Spinal cord (tissue), 10 donors: ENCODE data around the gene SUSD2. TPM values are rescaled to one million over a fixed set of nuclear protein-coding genes. Genes with fewer than 3 reads are reported as not detected.
"Not testable (repeated sequence)": the region's sequence is repeated elsewhere in the genome, so short reads cannot be mapped to it uniquely, and the experiment has no call there.

Source experiments
- DNase-seq, 6 donors: peaks; one replicate each; pipeline versions ENCODE4 v3.0.0 to v3.0.0-alpha.2; 2013 to 2015; ENCODE audit warnings: low spot score in 6 of 6, low read depth in 4 of 6
- H3K27ac ChIP-seq: one replicate; pipeline ENCODE4 v1.5.1; 2013; ENCODE audit warnings: low read depth, low read length, control low read depth
- H3K27me3 ChIP-seq: one replicate; pipeline ENCODE4 v1.6.1; 2013; ENCODE audit warnings: low read length; ENCODE audit not compliant: control insufficient read depth, insufficient read depth
- H3K36me3 ChIP-seq: one replicate; pipeline ENCODE4 v1.6.1; 2013; ENCODE audit warnings: low read length; ENCODE audit not compliant: control insufficient read depth, insufficient read depth
- H3K4me1 ChIP-seq: one replicate; pipeline ENCODE4 v1.6.1; 2013; ENCODE audit warnings: low read length; ENCODE audit not compliant: control insufficient read depth, insufficient read depth
- H3K4me3 ChIP-seq: one replicate; pipeline ENCODE4 v1.5.1; 2013; ENCODE audit warnings: low read depth, low read length, control low read depth
- H3K9me3 ChIP-seq: one replicate; pipeline ENCODE4 v1.6.1; 2013; ENCODE audit warnings: low read length; ENCODE audit not compliant: control insufficient read depth, insufficient read depth
- whole genome bisulfite sequencing: methylation state at CpG from one replicate; pipeline ENCODE4 v1.1.5; 2013; ENCODE audit warnings: missing lambda C conversion rate; ENCODE audit not compliant: insufficient coverage; 5-methylcytosine and 5-hydroxymethylcytosine counted together
- polyA plus RNA-seq, 2 donors: library from polyadenylated mRNA; unstranded; fragments of 120-200 nt; gene quantifications; one replicate each; pipeline ENCODE4 v1.2.1, GENCODE V29; 2013; ENCODE audit not compliant: insufficient read length in 2 of 2
- total RNA-seq, 2 donors: library from RNA; depleted of rRNA in 1 of 2; stranded (reverse); fragments of 120-200 nt in 1 of 2; fragments of >200 nt in 1 of 2; gene quantifications; one replicate each; pipeline versions ENCODE4 v1.2.3 to v1.2.4, GENCODE V29; 2013 to 2014
- donor health status: healthy.

SUSD2 gene
- total and polyA plus RNA-seq, 4 donors, result 4.9 to 21.4 (median 16.0) TPM

DNA sequence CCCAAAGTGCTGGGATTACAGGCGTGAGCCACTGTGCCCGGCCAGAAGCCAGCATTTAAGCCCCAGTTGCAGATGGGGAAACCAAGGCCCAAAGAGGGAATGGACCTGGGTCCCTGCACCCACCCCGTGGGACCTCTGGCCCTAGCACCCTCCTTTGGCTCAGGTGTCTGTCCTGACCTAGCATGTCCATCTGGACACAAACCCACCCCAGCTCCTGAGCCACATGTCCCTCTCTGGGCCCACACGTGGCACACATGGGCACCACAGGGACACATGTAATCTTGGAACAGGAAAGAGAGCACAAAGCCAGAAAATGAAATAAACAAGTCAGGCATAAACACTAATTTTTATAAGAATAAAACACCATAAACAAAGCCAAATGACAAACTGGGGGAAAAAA lies 54.0 kb downstream of the SUSD2 start:
- H3K36me3 ChIP-seq, result no peaks in the 10 kb centered on the region
- H3K27me3 ChIP-seq, result no peaks in the 10 kb centered on the region
- no peak overlapping the region for H3K4me3 ChIP-seq
- H3K4me1 ChIP-seq, result no peaks in the 10 kb centered on the region
- H3K27ac ChIP-seq, result no peak overlapping the region
- WGBS, result 83% methylated on average over 4 of the region's 4 CpGs
- no peaks in the 10 kb centered on the region for H3K9me3 ChIP-seq
- DNase-seq, result no peak

DNA sequence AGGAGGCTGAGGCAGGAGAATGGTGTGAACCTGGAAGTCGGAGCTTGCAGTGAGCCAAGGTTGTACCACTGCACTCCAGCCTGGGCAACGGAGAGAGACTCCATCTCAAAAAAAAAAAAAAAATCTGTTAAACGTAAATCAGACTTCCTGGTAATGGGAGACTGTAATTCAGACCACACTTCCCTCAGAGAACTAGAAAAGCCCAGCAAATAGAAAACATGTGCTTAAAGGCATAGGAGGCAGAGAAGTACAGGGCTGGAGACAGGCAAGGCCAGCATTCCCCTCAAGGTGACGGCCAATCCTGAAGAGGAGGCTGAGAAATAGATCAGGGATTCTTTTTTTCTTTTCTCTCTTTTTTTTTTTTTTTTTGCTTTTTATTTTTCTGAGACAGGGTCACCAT lies 55.4 kb downstream of the SUSD2 start:
- H3K9me3 ChIP-seq, result no peaks in the 10 kb centered on the region
- no CpG with 5 or more reads among the region's 4 CpGs for WGBS
- no peak overlapping the region for H3K27ac ChIP-seq
- no peaks in the 10 kb centered on the region for H3K36me3 ChIP-seq
- H3K4me3 ChIP-seq, result no peak overlapping the region
- DNase-seq, result no peak
- no peaks in the 10 kb centered on the region for H3K4me1 ChIP-seq
- H3K27me3 ChIP-seq, result no peaks in the 10 kb centered on the region

DNA sequence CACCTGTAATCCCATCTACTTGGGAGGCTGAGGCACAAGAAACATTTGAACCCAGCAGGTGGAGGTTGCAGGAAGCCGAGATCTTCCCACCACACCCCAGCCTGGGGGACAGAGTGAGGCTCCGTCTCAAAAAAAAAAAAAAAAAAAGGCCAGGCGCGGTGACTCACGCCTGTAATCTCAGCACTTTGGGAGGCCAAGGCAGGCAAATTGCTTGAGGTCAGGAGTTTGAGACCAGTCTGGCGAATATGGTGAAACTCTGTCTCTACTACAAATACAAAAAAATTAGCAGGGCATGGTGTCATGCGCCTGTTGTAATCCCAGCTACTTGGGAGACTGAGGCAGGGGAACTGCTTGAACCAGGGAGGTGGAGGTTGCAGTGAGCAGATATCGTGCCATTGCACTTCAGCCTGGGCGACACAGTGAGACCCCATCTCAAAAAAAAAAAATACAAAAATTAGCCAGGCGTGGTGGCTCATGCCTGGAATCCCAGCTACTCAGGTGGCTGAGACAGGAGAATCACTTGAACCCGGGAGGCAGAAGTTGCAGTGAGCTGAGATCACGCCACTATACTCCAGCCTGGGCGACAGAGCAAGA lies 56.9 kb downstream of the SUSD2 start:
- not testable (repeated sequence) for DNase-seq, H3K36me3 ChIP-seq, H3K4me3 ChIP-seq, H3K9me3 ChIP-seq, H3K27me3 ChIP-seq, H3K27ac ChIP-seq
- peaks cover 11% of the 10 kb centered on the region for H3K4me1 ChIP-seq
- WGBS, result 96% methylated on average over 3 of the region's 13 CpGs

Other genes starting within 250 kb of the SUSD2 start
- 1 to 10 TPM; 1.1 to 5.5 TPM for gene GSTT2B, start 220.3 kb upstream of the SUSD2 start, total RNA-seq
- gene GSTT2B, start 220.3 kb upstream of the SUSD2 start, polyA plus RNA-seq, result 10 to 100 TPM in 1 of 2 donors, 1 to 10 TPM in 1; 8.4 to 10.2 TPM
- 1 to 10 TPM in 1 of 2 donors, under 1 TPM in 1; 0.20 to 1.6 TPM for gene DDTL, start 214.6 kb upstream of the SUSD2 start, total RNA-seq
- gene DDTL, start 214.6 kb upstream of the SUSD2 start, polyA plus RNA-seq, result 1 to 10 TPM; 5.3 to 7.5 TPM
- gene DDT, start 207.0 kb upstream of the SUSD2 start, total RNA-seq, result 10 to 100 TPM; 66.7 to 96.9 TPM
- gene DDT, start 207.0 kb upstream of the SUSD2 start, polyA plus RNA-seq, result 100 to 1,000 TPM in 1 of 2 donors, 10 to 100 TPM in 1; 97.8 to 104 TPM
- under 1 TPM in 1 of 2 donors, not detected in 1; 0.44 TPM for gene GSTT2, start 201.4 kb upstream of the SUSD2 start, total RNA-seq
- gene GSTT2, start 201.4 kb upstream of the SUSD2 start, polyA plus RNA-seq, result under 1 TPM in 1 of 2 donors, not detected in 1; 0.45 TPM
- not detected for gene GSTT4, start 176.0 kb upstream of the SUSD2 start, total RNA-seq
- gene GSTT4, start 176.0 kb upstream of the SUSD2 start, polyA plus RNA-seq, result not detected
- 10 to 100 TPM; 51.0 to 55.5 TPM for gene CABIN1, start 170.2 kb upstream of the SUSD2 start, total RNA-seq
- 10 to 100 TPM; 74.8 to 93.5 TPM for gene CABIN1, start 170.2 kb upstream of the SUSD2 start, polyA plus RNA-seq
- gene GGT5, start 63.6 kb downstream of the SUSD2 start, total RNA-seq, result 1 to 10 TPM; 2.9 to 8.6 TPM
- gene GGT5, start 63.6 kb downstream of the SUSD2 start, polyA plus RNA-seq, result 10 to 100 TPM; 10.1 to 12.3 TPM
- 10 to 100 TPM; 38.9 to 50.5 TPM for gene SPECC1L, start 89.3 kb downstream of the SUSD2 start, total RNA-seq
- gene SPECC1L, start 89.3 kb downstream of the SUSD2 start, polyA plus RNA-seq, result 10 to 100 TPM; 37.0 to 38.2 TPM
- gene ADORA2A, start 246.1 kb downstream of the SUSD2 start, total RNA-seq, result 10 to 100 TPM in 1 of 2 donors, 1 to 10 TPM in 1; 9.6 to 18.8 TPM
- gene ADORA2A, start 246.1 kb downstream of the SUSD2 start, polyA plus RNA-seq, result 10 to 100 TPM; 20.9 TPM